ENCODE data around the gene PCGF1.

DNA sequence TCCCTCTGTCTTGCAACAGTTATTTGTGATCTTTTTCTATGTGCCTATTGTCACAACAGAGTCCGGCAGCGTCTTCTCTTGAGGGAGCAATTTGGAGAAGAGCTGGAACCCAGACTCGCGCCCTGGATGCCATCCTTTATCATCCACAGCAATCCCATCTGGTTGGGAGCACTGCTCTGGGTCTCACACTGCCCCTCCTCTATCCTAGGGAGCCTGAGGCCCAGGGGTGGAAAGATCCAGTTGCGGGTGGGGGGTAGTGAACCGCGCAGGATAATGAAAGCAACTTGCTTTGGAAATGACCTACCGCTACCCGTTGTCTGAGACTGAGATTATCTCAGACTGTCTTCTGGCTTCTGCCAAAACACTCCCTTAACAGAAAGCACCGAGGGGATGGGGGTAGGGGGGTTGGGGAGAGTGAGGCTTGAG lies 48.5 kb downstream of the PCGF1 start:
- TF ChIP-seq, protein P1, sequence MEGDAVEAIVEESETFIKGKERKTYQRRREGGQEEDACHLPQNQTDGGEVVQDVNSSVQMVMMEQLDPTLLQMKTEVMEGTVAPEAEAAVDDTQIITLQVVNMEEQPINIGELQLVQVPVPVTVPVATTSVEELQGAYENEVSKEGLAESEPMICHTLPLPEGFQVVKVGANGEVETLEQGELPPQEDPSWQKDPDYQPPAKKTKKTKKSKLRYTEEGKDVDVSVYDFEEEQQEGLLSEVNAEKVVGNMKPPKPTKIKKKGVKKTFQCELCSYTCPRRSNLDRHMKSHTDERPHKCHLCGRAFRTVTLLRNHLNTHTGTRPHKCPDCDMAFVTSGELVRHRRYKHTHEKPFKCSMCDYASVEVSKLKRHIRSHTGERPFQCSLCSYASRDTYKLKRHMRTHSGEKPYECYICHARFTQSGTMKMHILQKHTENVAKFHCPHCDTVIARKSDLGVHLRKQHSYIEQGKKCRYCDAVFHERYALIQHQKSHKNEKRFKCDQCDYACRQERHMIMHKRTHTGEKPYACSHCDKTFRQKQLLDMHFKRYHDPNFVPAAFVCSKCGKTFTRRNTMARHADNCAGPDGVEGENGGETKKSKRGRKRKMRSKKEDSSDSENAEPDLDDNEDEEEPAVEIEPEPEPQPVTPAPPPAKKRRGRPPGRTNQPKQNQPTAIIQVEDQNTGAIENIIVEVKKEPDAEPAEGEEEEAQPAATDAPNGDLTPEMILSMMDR (IDR thresholded peaks at IDR 0.05 in 2 of 3, conservative IDR thresholded peaks at IDR 0.05 in 1 of 3; ENCODE audit: borderline replicate concordance in 1 of 3, insufficient read depth in 1 of 3, low read depth in 2 of 3, low read length in 2 of 3): no peak
- TF ChIP-seq JUND (IDR thresholded peaks at IDR 0.05) (no peak), RAD21 (IDR thresholded peaks at IDR 0.05; ENCODE audit: low read depth) (no peak), TCF7L2 (IDR thresholded peaks at IDR 0.05; ENCODE audit: borderline replicate concordance, extremely low read depth, insufficient read depth, insufficient read length) (no peak), EGR1 (IDR thresholded peaks at IDR 0.05; ENCODE audit: low read depth) (no peak)
- TF ChIP-seq, protein P2, sequence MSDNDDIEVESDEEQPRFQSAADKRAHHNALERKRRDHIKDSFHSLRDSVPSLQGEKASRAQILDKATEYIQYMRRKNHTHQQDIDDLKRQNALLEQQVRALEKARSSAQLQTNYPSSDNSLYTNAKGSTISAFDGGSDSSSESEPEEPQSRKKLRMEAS (IDR thresholded peaks at IDR 0.05): no peak
